Measurements from ENCODE around the gene SSTR5.

SSTR5 gene

DNA sequence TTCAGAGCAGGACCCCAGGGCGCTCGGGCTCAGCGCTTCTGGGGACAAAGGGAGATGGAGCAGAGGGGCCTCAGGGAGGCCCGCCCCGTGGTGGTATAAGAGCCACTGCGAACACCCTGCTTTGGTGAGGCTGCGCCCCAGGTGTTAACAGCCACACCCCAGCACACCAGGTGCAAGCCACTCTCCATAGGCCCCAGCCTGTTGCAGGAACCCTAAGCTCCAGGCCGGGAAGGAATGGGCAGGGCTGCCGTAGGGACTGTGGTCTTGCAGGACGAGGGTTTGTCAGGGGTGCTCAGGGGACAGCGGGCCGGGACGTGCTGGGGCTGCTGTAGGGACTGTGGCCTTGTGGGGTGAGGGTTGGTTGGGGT is 17.0 kb upstream of the SSTR5 start:
- DNase-seq, result no peak

DNA sequence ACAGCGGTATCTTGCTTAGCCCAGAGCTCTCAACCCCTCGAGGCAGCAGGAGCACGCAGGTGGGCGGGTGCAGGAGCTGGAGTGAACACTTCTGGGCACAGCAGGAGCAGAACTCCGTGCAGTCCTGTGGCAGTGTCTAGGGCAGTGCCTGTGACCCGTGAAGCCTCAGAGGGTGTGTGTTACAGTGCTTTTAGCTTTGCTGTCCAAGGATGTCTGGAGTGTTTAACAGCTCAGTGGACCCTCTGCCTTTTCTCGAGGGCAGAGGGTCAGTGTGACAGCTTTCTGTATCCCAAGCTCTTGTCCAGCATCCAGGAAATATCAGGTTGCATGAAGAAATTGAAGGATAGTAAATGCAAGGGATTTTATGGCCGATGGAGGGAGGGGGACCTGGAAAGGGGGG is 16.4 kb upstream of the SSTR5 start:
- no peak for DNase-seq

DNA sequence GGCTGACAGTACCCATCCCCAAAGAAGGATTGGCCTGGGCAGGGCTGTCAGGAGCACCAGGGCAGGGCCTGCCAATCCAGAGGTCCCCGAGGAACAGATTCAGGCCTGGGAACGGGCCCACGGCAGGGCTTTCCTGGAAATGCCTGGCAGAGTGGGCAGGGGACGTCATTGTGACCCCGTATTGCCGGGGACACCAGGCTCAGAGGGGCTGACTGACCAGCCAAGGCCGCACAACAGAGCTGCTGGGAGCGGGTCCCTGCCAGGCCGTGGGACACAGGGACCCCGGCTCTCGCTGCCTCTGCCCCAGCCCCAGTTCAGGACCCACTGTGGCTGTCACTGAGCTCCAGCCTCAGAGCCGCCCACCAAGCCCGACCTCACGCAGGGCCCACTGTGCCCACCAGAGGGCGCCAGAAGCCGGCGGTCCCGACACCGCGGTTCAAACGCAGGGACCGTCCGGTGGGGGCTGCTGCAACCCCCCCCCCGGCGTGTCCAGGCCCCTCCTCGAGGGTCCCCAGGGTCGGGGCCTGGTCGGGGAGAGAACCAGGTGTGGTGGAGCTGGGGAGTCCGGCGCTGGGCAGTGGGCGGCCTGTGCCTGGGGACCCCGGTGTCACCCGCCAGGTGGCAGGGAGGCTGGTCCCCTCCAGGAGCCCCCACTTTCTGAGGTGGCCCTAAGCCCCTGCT is 15.2 kb upstream of the SSTR5 start:
- no peak for DNase-seq

DNA sequence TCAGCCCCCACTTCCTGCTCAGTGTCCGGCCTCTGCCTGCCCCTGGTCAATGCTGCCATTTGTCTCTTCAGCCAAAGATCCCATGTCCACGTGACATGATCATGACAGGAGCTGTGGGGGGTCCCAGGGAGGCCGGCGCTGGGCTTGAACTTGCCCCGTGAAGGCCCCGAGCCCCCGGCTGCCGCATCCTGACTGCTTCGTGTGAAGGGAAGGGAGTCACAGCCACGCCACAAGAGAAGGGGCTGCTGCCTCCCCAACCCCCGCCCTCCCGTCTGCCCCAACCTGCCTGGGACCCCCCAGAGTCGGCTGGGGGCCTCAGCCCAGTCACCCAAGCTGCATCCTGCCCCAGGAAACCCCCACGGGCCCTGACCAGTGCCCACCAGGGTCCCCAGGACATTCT is 14.3 kb upstream of the SSTR5 start:
- no peak for DNase-seq

DNA sequence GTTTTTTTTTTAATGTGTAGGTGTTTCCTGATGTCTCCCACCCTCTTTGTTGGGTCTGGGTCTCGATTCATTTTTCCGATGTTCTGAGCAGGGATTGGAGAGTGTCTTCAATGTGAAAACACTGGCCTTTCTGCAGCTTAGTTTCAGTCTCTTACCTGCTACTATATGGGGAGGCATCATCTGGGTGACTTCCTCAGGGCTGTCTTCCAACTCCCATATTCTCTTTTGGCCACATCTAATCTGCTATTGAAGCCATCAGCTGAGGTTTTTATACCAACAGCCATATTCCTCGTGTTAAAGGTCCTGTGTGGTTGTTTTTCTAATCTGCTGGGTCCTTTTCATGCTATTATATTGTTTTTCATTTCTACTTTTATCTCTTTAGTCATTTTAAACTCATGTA is 13.2 kb upstream of the SSTR5 start:
- DNase-seq, result no peak

DNA sequence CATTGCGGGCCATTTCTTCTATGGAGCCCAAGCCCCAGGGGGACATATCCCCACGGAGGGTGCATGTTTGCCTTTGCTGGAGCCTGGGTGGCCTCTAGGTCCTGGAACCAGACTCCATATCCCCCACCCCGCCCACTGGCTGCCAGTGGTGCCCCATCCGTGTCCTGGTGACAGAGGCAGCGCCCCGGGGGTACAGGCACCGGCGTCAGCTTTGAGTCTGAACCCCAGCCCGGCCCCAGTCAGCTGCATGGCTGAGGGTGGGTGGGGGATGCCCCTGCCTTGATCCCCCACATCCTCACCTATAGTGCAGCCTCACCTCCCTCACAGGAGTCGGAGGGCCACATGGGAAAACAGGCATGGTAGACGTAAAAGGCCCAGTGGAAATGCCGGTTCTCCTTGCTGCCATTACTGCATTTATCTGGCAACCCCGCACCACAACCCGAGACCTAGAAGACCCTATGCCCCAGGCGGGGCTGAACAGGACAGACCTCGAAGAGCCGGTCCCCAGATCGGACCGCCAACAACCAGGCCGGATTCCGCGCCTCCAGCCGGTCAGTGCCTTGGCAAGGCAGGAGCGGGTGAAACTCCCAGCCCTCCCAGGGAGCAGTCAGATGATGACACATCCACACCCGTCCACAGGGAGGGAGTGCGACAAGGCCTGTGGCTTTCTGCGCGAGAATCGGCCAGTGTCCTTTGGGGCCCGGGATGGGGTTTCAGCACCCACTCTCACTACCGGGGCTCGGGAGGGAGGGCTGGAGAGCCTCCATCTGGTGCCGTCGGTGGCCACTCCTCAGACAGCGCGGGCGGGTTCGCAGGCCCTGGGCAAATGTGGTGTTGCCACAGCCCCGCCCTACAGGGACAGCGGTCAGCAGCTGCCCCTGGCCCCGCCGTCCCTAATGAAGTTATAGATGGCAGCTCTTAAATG is 11.9 kb upstream of the SSTR5 start:
- no peak for DNase-seq

DNA sequence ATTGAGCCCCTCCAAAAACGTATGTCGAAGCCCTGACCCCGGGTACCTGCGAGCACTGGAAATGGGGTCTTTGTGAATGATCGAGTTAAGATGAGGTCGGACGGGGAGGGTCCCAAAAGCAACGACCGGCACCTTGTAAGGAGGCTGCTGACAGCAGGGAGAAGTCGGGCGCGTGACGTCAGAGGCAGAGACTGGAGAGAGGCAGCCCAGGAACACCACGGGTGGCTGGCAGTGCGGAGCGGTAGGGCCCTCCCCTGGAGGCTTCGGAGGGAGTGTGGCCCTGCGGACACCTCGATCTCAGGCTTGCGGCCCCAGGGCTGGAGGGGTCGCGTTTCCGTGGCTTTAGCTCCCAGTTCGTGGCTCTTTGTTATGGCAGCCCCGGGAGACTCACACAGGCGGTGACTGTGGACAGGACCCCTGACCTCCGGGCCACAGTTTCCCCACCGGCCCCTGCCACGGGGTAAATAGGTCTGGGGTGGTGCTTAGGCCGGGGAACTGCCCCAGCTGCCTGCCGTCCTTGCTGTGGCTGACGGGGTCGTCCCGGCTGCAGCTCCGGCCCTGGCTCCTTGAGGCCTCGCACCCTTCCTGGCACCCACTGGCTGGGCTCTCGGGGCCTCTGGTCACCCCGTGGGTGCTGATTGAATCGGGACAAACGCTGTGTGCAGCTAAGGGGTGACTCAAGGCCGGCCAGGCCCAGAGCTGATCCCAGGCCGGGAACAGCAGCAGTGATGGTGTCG is 10.6 kb upstream of the SSTR5 start:
- no peak for DNase-seq

DNA sequence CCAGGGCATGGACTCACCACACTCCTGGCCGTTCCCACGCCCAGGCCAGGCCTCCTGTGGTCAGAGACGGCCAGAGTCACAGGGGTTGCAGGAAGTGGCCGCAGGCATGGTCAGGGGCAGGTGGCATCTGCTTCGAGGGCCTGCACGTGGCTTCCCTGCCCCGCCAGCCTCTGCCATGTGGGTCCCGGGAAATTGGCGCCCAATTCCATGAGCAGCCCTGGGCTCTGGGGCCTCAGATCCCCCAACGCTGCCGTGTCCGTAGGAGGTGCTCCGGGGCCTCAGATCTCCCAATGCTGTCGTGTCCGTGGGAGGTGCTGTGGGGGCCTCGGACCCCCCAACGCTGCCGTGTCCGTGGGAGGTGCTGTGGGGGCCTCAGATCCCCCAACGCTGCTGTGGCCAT is 9.7 kb upstream of the SSTR5 start:
- DNase-seq, result no peak

DNA sequence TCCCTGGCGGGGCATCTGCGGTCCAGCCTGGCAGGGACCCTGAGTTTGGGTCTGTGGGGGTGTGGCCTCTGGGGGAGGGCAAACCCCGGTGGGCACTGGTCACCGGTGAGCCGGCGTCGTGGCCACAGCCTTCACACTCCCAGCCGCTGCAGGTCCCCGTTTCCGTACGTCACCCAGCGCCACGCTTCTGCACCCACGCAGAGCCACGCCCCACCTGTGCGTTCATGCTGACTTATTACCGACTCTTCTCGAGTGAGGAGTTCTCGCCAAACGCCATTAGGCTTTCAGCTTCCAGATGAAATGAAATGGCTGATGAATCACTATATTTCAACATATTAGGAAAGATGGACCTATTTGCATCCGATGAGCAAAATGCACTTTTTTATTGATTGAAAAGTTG is 8.8 kb upstream of the SSTR5 start:
- no peak for DNase-seq

DNA sequence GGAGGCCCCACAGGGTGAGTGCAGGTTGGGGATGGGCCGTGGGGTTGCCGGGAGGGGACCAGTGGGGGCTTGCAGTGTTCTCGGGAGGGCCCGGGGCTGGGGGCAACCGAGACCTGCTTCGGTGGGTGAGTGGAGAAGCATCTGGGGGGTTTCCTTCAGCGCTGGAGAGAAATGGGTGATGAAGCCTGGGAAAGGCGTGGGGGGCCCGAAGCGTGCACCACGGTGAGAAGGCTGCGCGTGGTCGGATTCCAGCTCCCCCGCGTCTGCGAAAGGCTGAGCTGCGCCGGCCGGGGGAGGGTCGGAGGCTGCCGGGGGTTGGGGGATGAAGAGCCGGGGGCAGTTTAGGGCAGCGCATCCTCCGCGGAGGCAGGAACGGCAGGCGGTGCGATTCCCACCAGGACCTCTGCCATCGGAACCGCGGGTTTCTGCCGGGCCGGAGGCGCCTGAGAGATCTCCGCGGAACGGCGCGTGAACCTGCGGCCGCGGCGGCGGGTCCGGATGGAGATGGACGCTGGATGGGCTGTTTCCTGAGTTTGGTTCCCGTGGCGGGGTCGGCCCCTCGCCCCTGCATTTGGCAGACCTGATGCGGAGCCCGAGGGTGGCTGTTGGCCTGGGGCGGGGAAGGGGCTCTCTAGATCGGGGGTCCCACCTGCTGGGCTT is 6.9 kb upstream of the SSTR5 start:
- no peak for DNase-seq

DNA sequence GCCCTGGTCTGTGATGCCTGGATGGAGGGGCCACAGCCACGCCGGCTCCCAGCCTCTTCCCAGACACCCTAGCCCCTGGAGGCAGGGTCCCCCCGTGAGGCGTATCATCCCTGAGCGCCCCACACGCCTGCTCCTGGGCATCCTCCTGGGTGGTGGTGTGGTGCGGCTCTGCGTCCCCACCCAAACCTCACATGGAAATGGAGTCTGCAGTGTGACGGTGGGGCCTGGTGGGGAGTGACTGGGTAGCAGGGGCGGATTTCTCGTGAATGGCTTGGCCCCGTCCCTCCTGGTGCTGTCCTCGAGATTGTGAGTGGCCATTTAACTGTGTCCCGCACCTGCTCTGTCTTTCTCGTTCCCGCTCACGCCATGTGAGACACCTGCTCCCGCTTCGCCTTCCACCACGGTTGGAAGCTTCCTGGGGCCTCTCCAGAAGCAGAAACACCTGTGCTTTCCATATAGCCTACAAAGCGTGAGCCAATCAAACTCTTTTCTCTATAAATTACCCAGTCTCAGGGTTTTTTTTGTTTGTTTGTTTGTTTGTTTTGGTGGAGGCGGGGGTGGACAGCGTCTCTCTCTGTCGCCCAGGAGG is 5.9 kb upstream of the SSTR5 start:
- no peak for DNase-seq

DNA sequence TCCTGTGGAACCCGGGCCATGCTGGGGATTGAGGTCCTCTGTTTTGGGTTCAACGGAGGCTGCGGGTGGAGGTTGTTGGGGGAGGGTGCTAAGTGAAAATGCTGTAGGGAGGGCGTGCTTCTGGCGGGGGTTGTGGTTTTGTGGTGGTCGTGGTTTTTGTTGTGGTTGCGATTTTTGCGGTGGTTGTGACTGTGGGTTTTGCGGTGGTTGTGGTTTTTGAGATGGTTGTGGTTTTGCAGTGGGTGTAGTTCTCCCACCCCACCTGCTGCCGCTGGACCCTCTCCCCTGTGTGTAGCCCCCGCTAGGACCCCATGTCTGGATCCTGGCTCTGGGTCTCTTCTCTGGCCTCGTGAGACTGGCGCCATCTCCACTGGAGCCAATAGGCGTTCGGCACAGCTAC is 4.9 kb upstream of the SSTR5 start:
- DNase-seq, result no peak

DNA sequence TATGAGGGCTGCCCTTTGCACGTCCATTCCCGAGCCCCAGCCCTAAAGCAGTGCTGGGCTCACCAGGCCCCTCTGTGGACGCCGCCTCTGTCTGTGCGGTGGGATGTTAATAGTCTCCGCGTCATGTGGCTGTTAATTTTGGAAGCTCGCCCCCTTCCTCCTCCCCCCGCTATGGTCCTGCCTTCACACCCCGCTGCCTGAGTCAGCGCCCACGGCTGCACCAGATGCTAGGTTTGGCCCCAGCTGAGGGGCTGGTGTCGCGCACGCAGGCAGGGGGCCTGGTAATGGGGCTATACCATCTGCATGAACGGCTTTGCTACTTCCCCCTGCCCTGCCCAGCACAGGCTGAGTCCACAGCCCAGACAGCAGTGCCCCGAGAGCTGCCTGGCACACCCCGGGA is 4.1 kb upstream of the SSTR5 start:
- no peak for DNase-seq

DNA sequence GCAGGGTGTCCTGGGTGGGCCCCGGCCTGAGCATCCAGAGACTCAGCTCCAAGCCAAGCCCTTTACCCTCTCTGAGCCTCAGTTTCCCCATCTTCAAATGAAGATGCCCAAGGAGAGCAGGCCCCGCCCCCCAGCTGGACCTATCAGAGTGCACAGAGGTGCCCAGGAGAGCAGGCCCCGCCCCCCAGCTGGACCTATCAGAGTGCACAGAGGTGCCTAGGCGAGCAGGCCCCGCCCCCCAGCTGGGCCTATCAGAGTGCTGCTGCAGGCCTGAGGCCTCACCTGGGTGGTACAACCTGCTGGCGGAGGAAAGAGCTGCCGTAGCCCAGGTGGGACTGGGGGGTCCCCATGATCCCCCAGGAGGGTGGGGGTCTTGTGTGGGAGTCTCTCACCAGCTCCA is 3.4 kb upstream of the SSTR5 start:
- DNase-seq, result no peak

DNA sequence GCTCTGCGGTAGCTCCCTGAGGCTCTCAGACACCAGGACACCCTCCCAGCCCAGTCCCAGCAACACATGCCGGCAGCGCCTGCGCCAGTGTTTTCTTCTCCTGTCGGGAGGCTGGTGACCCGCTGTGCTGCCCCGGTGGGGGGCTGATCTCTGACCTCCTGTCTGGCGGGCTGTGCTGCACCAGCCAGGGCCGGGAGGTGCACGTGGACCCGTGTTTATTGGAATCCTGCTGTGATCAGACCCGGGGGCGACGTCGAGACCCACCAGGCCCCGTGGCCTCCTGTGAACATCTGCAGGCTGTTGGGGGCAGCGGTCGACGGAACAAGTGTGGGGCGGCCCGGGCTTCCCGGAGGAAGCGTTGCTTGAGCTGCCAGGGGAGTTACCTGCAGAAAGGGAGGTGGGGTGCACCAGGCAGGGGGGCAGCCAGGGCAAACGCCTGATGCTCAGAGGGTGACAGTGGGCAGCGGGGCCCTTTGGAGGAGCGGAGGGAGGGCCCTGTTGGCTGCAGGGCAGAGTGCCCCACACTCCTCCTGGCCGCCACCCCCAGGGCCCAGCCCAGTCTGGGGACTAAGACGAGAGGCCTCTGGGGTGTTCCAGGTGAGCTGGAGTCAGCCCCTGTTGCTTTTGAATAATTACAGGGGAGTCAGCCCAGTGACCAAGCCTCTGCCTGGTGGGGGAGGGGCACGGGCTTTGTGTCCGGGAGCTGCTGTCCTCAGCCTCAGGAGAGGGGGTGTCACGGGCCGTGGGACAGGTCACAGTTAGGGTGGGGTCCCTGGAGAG is 2.3 kb upstream of the SSTR5 start:
- no peak for DNase-seq

DNA sequence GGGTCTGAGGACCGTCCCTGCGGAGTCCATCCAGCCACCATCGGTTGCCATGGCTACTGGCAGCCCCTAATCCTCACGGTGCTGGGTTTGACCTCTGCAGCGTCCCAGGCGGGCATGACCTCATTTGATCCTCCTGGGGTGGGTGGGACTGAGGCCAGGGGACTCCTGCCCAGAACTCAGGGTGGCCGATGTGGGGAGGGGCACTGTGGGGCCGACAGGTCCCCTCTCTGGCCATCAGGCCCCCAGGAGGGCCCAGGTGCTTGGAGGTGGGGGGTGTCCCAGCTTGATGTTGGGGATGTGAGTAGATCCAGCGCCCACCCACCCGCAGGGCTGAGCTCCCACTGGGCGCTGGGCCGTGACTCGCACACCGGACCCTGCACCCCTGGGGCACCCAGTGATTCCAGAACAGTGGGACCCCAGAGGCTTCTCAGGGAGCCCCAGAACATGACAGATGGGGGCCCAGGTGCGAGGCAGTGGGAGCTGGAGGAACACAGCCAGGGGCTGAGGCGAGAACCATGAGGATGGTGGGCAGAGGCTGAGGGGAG is 1.6 kb upstream of the SSTR5 start:
- DNase-seq, result no peak

DNA sequence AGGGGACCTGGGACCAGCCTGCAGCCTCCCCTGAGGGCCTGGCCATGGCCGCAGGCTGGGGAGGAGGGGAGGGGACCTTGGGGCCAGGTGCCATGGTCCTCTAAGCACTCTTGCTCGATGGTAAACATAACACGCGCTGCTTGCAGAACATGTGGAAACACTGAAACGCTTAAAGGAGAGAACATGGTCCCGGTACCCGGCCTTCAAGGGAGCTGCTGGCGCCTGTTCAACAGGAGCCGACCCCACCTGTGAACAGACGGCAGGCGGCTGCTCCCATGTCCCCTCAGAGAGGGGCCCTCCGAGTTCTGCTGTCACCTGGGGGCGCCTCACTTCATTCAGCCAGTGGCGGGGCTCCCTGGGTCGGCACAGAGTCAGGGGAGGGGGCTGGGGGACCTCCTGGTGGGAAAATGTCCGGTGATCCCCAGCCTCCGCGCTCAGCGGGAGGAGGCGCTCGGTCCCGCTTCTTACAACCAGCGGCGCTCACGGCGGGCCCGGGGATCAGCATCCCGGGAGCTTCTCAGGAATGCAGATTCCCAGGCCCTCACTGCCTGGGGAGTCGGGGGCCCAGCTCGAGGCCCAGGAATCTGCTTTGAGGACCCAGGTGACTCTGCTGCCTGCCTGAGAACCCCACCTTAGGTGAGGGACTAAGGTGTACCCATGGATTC is 854 bp upstream of the SSTR5 start:
- no peak for DNase-seq

DNA sequence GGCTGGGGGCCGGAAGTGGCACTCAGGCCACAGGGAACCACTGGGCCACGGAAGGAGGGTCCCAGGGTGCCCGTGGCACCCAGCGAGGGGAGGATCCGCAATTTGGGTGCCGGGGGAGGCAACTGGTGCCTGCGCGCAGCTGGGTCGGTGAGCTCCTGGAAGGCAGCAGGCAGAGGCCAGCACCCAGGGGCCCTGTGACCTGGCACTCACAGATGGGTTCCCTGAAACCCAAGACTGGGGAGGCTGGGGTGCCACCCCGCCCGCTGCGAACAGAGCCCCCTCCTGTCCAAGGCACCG is 663 bp downstream of the SSTR5 start:
- no peak for DNase-seq

DNA sequence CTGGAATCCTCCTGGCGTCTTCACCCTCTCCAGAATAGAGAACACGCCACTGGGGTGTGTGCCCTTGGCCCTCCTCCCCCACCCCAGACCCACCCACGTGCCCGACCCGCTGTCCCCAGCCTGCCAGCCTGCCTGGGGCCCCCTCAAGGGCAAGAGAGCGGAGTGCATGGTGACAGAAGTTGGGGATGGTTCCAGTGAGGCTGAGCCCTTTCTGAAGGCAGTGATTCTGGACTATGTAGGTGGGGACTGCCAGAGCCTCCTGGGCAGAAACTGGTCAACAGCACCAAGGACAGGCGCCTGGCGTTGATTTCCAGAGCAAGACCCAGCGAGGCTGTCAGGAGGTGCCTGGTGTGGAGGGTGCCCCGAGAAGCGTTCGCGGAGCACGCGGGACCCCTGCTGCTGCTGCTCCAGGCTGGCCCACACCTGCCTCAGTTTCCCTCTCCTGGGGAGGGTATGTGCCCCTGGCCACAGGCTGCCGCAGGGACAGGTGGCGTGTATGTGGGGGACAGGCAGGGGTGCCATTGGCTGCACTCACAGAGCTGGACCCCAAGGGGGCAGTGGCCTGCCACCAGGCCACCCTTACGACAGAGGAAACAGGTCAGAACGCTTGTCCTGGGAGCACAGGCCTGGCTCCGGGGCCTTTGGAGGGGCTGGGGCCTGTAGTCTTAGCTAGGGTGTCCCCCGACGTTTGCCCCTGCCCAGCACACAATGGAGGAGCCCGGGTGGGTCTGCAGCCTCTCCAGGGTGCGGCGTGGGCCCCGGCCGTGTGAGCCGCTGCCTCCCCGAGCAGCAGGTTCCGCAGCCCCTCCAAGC is 1.2 kb downstream of the SSTR5 start:
- no peak for DNase-seq

DNA sequence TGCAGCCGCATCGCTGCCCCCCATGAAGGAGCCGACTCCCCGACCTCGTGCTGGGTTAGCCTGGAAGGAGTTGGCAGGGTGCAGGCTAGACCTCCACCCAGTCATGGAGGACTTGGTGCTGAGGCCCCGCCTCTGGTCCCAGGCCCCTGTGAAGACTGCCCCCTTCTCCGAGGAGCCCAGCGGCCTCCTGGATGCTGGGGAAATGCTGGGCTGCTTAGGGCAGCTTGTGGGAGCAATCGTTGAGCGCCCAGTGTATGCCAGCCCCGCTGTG is 1.8 kb downstream of the SSTR5 start:
- DNase-seq, result no peak

DNA sequence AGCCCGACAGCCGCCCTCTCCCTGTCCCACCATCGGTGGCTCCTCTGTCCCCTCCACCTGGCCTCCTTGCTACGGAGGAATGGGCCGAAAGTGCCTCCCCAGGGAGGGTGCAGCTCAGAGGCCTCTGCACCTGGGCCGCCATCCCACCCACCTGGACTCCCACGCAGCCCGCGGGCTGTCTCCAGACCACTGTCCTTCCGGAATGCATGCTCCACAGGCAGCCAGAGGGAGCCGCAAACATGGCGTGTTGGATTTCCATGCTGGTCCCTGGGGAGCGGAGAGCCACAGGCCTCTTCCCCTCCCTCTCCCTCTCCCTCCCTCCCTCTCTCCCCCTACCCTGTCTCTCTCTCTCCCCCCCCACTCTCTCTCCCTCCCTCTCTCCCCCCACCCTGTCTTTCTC is 3.0 kb downstream of the SSTR5 start:
- no peak for DNase-seq
